Muscle of leg (tissue), 11 donors: Measurements from ENCODE around the gene AP2S1. TPM values are rescaled to one million over a fixed set of nuclear protein-coding genes. Genes with fewer than 3 reads are reported as not detected.
A peak's percentile ranks its signal among the peaks of the same experiment; 100 is the strongest.

Source experiments
- DNase-seq: peaks from one replicate; pipeline ENCODE4 v3.0.0; 2013
- H3K27ac ChIP-seq: one replicate; pipeline ENCODE4 v1.5.1; 2013; ENCODE audit warnings: mild to moderate bottlenecking, low read length, control low read depth
- H3K27me3 ChIP-seq: one replicate; pipeline ENCODE4 v1.6.1; 2013; ENCODE audit warnings: low read length; ENCODE audit not compliant: control insufficient read depth, insufficient read depth
- H3K36me3 ChIP-seq: one replicate; pipeline ENCODE4 v1.6.1; 2013; ENCODE audit warnings: low read length; ENCODE audit not compliant: control insufficient read depth, insufficient read depth
- H3K4me1 ChIP-seq: one replicate; pipeline ENCODE4 v1.6.1; 2013; ENCODE audit warnings: low read length; ENCODE audit not compliant: control insufficient read depth, insufficient read depth
- H3K4me3 ChIP-seq: one replicate; pipeline ENCODE4 v1.5.1; 2013; ENCODE audit warnings: low read length, control low read depth
- H3K9me3 ChIP-seq: replicated peaks from 2 replicates; pipeline ENCODE4 v1.6.1; 2013; ENCODE audit warnings: low read depth, low read length; ENCODE audit not compliant: control insufficient read depth
- WGBS: methylation state at CpG from one replicate; pipeline ENCODE4 v1.1.5; 2013; ENCODE audit warnings: missing lambda C conversion rate; ENCODE audit not compliant: insufficient coverage; 5-methylcytosine and 5-hydroxymethylcytosine counted together
- polyA plus RNA-seq, 8 donors: library from polyadenylated mRNA; unstranded; fragments of 120-200 nt; gene quantifications; one replicate each; pipeline versions ENCODE4 v1.2.1 to v1.2.3, GENCODE V29; 2013; ENCODE audit warnings: inconsistent platforms in 1 of 8, low replicate concordance in 1 of 8; ENCODE audit not compliant: insufficient read length in 8 of 8, insufficient read depth in 1 of 8
- total RNA-seq: library from RNA; stranded (reverse); fragments of 120-200 nt; gene quantifications from one replicate; pipeline ENCODE4 v1.2.4, GENCODE V29; 2013

The AP2S1 gene
- total and polyA plus RNA-seq, 9 donors, result 52.8 to 72.3 (median 67.3) TPM

DNA sequence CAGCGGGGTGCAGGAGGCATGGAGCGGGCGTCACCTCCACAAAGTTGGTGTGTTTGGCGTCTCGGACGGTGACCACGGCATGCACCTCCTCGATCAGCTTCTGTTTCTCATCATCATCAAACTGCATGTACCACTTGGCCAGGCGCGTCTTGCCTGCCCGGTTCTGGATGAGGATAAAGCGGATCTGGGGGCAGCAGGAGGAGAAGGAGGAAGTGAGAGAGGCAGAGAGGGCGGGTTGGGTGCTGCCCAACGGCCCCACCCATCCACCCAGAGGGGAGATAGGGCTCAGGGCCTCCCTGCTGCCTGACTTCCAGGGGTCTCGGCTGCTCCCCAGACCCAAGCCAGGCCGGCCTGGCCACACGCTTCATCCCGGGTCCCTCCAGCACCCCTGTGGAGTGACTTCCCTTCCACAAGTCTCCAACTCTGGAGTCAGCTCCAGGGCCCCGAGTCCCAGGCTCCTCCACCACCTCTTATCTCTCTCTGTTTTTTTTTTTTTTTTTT lies 4.6 kb downstream of the AP2S1 start:
- peaks cover 41% of the 10 kb centered on the region for H3K36me3 ChIP-seq
- 82% methylated on average over 12 of the region's 19 CpGs for WGBS
- no peak overlapping the region for H3K4me3 ChIP-seq
- H3K27ac ChIP-seq, result no peak overlapping the region
- no peak for DNase-seq
- H3K27me3 ChIP-seq, result no peaks in the 10 kb centered on the region
- peaks cover 11% of the 10 kb centered on the region for H3K4me1 ChIP-seq
- no peaks in the 10 kb centered on the region for H3K9me3 ChIP-seq

DNA sequence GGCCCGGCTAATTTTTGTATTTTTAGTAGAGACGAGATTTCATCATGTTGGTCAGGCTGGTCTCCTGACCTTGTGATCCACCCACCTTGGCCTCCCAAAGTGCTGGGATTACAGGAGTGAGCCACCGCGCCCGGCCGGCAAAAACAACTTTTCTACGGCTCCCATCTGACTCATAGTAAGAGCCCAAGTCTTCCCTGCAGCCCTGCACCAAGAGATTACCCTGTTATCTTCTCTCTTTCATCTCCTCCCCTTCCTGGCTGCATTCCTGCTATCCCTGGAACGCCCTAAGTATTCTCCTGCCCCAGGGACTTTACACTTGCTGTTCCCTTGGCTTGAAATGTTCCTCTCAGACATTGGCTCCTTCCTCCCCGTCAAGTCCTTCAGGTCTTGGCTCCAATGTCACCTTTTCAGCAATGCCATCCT lies 6.6 kb downstream of the AP2S1 start:
- H3K36me3 ChIP-seq, result peaks cover 51% of the 10 kb centered on the region

DNA sequence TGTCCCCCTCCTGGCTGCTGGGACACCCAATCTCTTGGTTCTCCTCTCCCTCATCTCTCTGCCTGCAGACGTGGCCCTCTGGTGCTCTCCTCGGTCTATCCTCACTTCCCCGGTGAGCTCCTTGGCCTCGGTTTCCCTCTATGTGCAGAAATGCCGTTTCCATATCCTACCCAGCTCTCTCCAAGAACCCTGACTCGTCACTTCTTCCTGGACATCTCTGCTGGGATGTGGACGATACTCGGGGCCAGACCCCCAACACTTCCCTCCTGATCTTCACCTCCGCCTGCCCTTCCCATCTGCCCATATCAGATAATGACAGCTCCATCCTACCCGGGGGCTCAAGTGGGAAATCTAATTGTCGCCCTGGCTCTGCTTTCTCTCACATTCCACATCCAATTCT lies 7.9 kb downstream of the AP2S1 start:
- Histone ChIP-seq H3K4me1 (peaks cover 4% of the 10 kb centered on the region), H3K27me3 (no peaks in the 10 kb centered on the region), H3K36me3 (peaks cover 60% of the 10 kb centered on the region), H3K27ac (no peak overlapping the region), H3K4me3 (no peak overlapping the region), H3K9me3 (no peaks in the 10 kb centered on the region)
- 82% methylated on average over 11 of the region's 11 CpGs for WGBS
- no peak for DNase-seq

More for the DNA sequence above, 6.6 kb downstream of the AP2S1 start:
- Histone ChIP-seq H3K4me3 (no peak overlapping the region), H3K9me3 (no peaks in the 10 kb centered on the region), H3K27ac (no peak overlapping the region), H3K27me3 (no peaks in the 10 kb centered on the region), H3K4me1 (peaks cover 4% of the 10 kb centered on the region)
- DNase-seq, result no peak
- 86% methylated on average over 5 of the region's 9 CpGs for WGBS

DNA sequence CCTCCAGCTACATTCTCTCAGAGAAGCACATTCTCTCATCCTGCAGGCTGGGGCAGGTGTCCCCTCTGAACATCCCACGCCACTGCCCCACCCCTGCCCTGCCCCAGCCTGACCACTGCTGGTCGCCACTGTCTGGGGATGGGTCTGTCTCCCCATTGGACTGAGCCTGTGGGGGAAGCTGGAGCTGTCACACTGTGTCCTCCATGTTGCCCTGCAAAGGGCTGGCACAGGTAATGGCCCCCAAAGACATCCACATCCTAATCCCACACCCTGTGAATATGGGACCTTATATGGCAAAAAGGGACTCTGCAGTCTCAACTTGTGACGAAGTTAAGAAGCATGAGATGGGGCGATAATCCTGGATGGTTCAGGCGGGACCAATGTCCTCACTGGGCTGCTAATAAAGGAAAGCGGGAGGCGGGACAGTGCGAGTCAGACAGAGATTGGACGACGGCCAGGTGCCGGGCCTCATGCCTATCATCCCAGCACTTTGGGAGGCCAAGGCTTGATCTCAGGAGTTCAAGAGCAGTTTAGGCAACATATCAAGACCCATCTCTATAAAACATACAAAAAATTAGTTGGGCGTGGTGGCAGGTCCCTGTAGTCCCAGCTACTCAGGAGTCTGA lies 9.1 kb downstream of the AP2S1 start:
- 69% methylated on average over 10 of the region's 12 CpGs for WGBS
- Histone ChIP-seq H3K4me3 (no peak overlapping the region), H3K27ac (no peak overlapping the region), H3K9me3 (no peaks in the 10 kb centered on the region), H3K36me3 (peaks cover 68% of the 10 kb centered on the region), H3K4me1 (peaks cover 4% of the 10 kb centered on the region), H3K27me3 (no peaks in the 10 kb centered on the region)
- no peak for DNase-seq

DNA sequence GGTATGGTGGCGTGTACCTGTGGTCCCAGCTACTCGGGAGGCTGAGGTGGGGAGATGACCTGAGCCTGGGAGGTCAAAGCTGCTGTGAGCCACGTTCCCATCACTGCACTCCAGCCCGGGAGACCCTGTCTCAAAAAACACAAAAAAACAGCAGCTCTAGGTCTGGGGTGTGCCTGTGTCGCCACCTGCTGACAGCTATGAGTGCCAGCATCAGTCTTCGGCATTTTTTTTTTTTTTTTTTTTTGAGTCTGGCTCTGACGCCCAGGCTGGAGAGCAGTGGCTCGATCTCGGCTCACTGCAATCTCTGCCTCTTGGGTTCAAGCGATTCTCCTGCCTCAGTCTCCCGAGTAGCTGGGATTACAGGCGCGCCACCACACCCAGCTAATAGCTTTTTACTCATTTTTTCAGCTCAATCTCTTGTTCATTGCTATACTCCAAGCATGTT lies 10.1 kb downstream of the AP2S1 start:
- DNase-seq, result peak; percentile 84

DNA sequence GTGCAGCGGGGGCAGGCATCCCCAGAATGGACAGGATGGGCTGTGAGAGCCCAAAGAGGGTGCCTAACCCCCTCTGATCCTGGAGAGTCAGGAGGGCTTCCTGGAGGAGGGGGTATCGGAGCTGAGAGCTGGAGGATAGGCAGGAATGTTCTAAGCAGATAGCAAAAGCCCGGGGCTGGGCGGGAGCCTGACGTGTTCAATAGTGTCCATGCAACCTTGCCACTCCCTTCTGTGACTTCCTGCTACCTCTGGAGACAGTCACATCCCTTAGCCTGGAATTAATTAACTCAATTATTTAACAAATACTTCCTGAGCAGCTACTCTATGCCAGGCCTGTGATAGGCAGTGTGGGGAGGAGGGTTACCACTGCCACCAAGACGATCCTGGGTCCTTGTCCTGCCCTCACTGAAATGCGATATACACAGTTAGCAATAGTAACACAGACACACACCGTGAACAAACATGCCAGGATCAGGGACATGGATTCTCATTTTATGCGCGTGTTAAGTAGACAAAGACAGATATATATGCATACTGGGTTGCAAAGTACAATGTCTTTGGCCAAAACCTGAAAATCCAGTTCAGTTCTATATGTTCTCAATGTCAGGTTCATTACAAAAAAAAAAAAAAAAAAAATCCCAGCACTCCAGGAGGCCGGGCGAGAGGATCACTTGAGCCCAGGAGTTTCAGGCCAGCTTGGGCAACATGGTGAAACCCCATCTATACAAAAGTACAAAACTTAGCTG lies 10.7 kb downstream of the AP2S1 start:
- no CpG with 5 or more reads among the region's 12 CpGs for WGBS
- no peaks in the 10 kb centered on the region for H3K9me3 ChIP-seq
- no peak overlapping the region for H3K27ac ChIP-seq
- no peaks in the 10 kb centered on the region for H3K27me3 ChIP-seq
- H3K4me3 ChIP-seq, result no peak overlapping the region
- H3K36me3 ChIP-seq, result peaks cover 67% of the 10 kb centered on the region
- DNase-seq, result no peak
- peaks cover 4% of the 10 kb centered on the region for H3K4me1 ChIP-seq

More for the DNA sequence above, 10.1 kb downstream of the AP2S1 start:
- Histone ChIP-seq H3K9me3 (no peaks in the 10 kb centered on the region), H3K4me3 (no peak overlapping the region), H3K4me1 (peaks cover 4% of the 10 kb centered on the region), H3K27me3 (no peaks in the 10 kb centered on the region), H3K27ac (no peak overlapping the region), H3K36me3 (peaks cover 69% of the 10 kb centered on the region)
- WGBS, result 0% methylated on average over 7 of the region's 13 CpGs

DNA sequence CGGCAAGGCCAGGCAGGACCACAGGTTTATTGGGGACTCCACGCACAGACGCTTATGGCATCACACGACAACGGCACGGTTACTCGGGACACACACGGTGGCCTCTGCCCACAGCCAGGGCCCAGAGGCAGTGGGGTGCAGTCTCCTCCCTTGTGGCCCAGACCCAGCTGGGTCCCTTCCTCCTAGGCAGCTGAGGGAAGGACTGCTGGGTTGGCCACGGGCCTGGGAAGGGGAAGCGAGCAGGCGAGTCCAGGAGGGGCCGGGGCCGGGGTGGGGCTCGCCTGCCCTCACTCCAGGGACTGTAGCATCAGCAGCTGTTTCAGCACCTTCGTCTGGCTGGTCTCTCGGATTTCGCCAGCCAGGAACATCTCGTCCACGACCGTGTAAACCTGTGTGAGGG lies 12.5 kb downstream of the AP2S1 start:
- Histone ChIP-seq H3K36me3 (peaks cover 51% of the 10 kb centered on the region), H3K27ac (no peak overlapping the region), H3K9me3 (no peaks in the 10 kb centered on the region), H3K27me3 (no peaks in the 10 kb centered on the region), H3K4me3 (no peak overlapping the region), H3K4me1 (peaks cover 4% of the 10 kb centered on the region)
- 80% methylated on average over 20 of the region's 20 CpGs for WGBS
- DNase-seq, result no peak

DNA sequence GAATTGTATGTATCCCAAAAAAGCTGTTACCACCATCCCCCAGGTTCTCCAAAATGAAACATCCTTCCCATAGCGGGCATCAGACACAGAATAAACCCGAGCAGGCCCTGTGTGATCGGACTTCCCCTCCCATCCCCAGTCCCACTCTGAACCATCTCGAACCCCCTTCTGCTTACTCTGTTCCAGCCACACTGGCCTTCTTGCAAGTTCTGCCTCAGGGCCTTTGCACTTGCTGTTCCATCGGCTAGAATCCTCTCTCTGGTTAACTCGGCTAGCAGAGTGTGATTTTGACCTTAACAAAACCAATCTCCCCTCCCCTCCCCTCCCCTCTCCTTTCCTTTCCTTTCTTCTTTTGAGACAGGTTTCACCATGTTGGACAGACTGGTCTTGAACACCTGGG lies 15.7 kb downstream of the AP2S1 start:
- peaks cover 30% of the 10 kb centered on the region for H3K36me3 ChIP-seq
- DNase-seq, result no peak
- 92% methylated on average over 6 of the region's 6 CpGs for WGBS
- no peaks in the 10 kb centered on the region for H3K4me1 ChIP-seq
- H3K9me3 ChIP-seq, result no peaks in the 10 kb centered on the region
- no peak overlapping the region for H3K4me3 ChIP-seq
- no peak overlapping the region for H3K27ac ChIP-seq
- H3K27me3 ChIP-seq, result no peaks in the 10 kb centered on the region

DNA sequence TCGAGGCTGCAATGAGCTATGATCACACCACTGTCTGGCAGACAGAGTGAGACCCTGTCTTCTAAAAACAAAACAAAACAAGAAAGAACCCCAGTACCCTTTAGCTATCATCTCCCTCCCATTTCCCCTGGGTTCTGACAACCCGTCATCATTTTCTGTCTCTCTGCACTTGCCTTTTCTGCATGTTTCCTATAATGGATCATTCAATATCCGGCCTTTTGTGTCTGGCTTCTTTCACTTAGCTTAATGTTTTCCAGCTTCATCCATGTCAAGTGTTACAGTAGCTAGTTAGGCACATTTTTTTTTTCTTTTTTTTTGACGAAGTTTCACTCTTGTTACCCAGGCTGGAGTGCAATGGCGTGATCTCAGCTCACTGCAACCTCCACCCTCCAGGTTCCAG lies 16.5 kb downstream of the AP2S1 start:
- H3K9me3 ChIP-seq, result no peaks in the 10 kb centered on the region
- H3K27ac ChIP-seq, result no peak overlapping the region
- no peaks in the 10 kb centered on the region for H3K4me1 ChIP-seq
- peaks cover 22% of the 10 kb centered on the region for H3K36me3 ChIP-seq
- H3K4me3 ChIP-seq, result no peak overlapping the region
- 50% methylated on average over 3 of the region's 5 CpGs for WGBS
- DNase-seq, result no peak
- no peaks in the 10 kb centered on the region for H3K27me3 ChIP-seq

DNA sequence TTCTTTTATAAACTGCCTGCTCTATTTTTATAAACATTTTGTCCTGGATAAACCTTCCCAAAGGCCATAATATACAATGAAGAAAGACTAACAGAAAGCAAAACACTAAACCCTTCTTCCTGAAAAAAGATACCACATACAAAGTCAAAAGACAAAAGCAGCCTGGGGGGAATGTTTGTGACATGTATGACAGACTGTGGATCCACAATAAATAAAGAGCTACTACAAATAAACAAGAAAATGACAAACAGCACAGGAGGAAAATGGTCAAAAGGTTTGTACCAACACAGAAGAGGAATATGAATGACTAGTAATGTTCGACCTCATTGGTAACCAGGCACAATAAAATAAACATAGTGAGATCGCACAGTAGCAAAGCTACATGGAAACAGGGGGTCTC lies 19.8 kb downstream of the AP2S1 start:
- Histone ChIP-seq H3K36me3 (no peaks in the 10 kb centered on the region), H3K4me1 (peaks cover 5% of the 10 kb centered on the region), H3K9me3 (no peaks in the 10 kb centered on the region), H3K27me3 (no peaks in the 10 kb centered on the region), H3K27ac (no peak overlapping the region), H3K4me3 (no peak overlapping the region)
- DNase-seq, result no peak
- WGBS, result no CpG with 5 or more reads among the region's 2 CpGs
